ENCODE results near the gene ZBTB24. TPM values are rescaled to one million over a fixed set of nuclear protein-coding genes. Genes with fewer than 3 reads are reported as not detected.

ZBTB24 gene
- total and polyA plus RNA-seq, 2 of the 13 experiments (the other 11 are each of a cell fraction or from before 2014, with no cell fraction given): 1.5 to 6.2 TPM

DNA sequence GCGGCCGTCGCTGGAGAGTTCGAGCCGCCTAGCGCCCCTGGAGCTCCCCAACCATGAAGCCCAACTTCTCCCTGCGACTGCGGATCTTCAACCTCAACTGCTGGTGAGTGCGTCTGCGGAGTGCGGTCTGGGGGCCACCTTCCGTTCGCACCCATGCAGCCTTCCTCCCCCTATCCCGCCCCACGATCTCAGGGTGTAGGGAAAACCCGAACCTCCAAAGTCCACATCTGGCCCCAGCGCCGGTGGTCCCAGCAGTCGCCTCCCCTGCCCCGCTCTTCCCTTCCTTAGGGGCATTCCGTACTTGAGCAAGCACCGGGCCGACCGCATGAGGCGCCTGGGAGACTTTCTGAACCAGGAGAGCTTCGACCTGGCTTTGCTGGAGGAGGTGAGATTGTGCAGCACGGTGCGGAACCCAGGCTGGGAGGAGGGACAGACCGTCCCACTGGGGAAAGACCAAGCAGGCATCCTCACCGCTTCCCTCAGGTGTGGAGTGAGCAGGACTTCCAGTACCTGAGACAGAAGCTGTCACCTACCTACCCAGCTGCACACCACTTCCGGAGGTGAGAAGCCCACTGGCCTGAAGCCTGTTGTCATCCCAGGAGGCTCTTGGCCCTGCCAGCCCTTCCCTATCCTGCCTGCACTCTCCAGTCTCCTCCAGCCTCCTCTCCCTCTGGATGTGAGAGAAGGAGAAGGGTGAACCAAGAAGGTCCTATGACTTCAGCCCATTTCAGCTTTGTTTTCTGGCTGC lies 41.8 kb downstream of the ZBTB24 start (continued):
- TF ChIP-seq KLF15 (CRISPR knock-in tag; IDR thresholded peaks at IDR 0.05; ENCODE audit: borderline replicate concordance) (no peak), ERF (CRISPR knock-in tag; IDR thresholded peaks at IDR 0.05) (no peak), ZNF749 (CRISPR knock-in tag; IDR thresholded peaks at IDR 0.05; ENCODE audit: borderline replicate concordance) (no peak), GLI4 (CRISPR knock-in tag; IDR thresholded peaks at IDR 0.05; ENCODE audit: borderline replicate concordance) (no peak), ZNF558 (CRISPR knock-in tag; IDR thresholded peaks at IDR 0.05; ENCODE audit: borderline replicate concordance) (no peak), KAT2B (IDR thresholded peaks at IDR 0.05; ENCODE audit: borderline replicate concordance, low read depth, low read length) (no peak), PCBP2 (optimal IDR thresholded peaks at IDR 0.05; ENCODE audit: low read depth, low read length, poor library complexity, severe bottlenecking) (no peak), ZNF333 (CRISPR knock-in tag; IDR thresholded peaks at IDR 0.05; ENCODE audit: borderline replicate concordance) (no peak), RBFOX2 (IDR thresholded peaks at IDR 0.05; ENCODE audit: low read depth, low read length) (no peak), LBX2 (CRISPR knock-in tag; IDR thresholded peaks at IDR 0.05; ENCODE audit: borderline replicate concordance) (no peak), BORCS8-MEF2B (CRISPR knock-in tag; IDR thresholded peaks at IDR 0.05) (peak; percentile 27; the same call in 1 of the 2 replicates), ZNF256 (CRISPR knock-in tag; conservative IDR thresholded peaks at IDR 0.05) (peak; percentile 23; the same call in 1 of the 2 replicates), ZNF773 (CRISPR knock-in tag; IDR thresholded peaks at IDR 0.05; ENCODE audit: borderline replicate concordance) (no peak), FIP1L1 (IDR thresholded peaks at IDR 0.05; ENCODE audit: borderline replicate concordance, insufficient read depth, low read depth, low read length) (no peak), ZNF552 (CRISPR knock-in tag; IDR thresholded peaks at IDR 0.05; ENCODE audit: borderline replicate concordance) (no peak), MLX (CRISPR knock-in tag; IDR thresholded peaks at IDR 0.05) (no peak), HHEX (CRISPR knock-in tag; IDR thresholded peaks at IDR 0.05) (no peak), POLR2AphosphoS2 (IDR thresholded peaks at IDR 0.05; ENCODE audit: low read depth, low read length) (no peak), ZFP62 (CRISPR knock-in tag; IDR thresholded peaks at IDR 0.05) (no peak), ARNTL (CRISPR knock-in tag; IDR thresholded peaks at IDR 0.05) (no peak), CENPT (CRISPR knock-in tag; IDR thresholded peaks at IDR 0.05; ENCODE audit: low read depth) (no peak), FLYWCH1 (CRISPR knock-in tag; IDR thresholded peaks at IDR 0.05) (no peak), MED13 (CRISPR knock-in tag; IDR thresholded peaks at IDR 0.05) (no peak), ZNF567 (CRISPR knock-in tag; IDR thresholded peaks at IDR 0.05; ENCODE audit: borderline replicate concordance) (no peak), ZBTB21 (CRISPR knock-in tag; IDR thresholded peaks at IDR 0.05) (no peak), KDM6A (CRISPR knock-in tag; IDR thresholded peaks at IDR 0.05; ENCODE audit: low read depth) (no peak), MED1 (CRISPR knock-in tag; IDR thresholded peaks at IDR 0.05) (no peak)
- TF ChIP-seq, protein P1, sequence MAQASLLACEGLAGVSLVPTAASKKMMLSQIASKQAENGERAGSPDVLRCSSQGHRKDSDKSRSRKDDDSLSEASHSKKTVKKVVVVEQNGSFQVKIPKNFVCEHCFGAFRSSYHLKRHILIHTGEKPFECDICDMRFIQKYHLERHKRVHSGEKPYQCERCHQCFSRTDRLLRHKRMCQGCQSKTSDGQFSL (CRISPR knock-in tag; IDR thresholded peaks at IDR 0.05): no peak
- TF ChIP-seq, protein P2, sequence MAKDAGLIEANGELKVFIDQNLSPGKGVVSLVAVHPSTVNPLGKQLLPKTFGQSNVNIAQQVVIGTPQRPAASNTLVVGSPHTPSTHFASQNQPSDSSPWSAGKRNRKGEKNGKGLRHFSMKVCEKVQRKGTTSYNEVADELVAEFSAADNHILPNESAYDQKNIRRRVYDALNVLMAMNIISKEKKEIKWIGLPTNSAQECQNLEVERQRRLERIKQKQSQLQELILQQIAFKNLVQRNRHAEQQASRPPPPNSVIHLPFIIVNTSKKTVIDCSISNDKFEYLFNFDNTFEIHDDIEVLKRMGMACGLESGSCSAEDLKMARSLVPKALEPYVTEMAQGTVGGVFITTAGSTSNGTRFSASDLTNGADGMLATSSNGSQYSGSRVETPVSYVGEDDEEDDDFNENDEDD (CRISPR knock-in tag; IDR thresholded peaks at IDR 0.05; ENCODE audit: borderline replicate concordance): no peak
